Measurements from ENCODE around the gene GPR153.

Gene GPR153

DNA sequence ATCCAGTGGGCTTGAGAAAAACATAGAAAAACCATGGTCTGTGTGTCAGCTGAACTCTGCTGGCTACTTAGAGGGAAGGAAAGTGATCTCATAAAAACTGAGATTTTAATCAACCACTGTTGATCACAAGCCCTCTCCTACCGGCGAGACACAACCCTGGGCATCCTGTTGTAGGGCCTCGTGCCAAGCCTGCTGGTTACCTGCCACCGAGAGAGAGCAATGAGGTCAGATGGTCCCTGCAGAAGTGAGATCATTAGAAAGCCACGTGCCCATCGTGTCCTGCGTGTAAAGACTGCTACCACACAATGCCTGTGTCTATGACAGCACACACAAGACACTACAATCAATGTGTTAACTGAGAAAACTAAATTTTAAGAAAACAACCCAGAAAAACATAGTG lies 41.7 kb upstream of the GPR153 start:
- DNase-seq (ENCODE audit: low read depth), result peak; percentile 88
- TF ChIP-seq, protein P1, sequence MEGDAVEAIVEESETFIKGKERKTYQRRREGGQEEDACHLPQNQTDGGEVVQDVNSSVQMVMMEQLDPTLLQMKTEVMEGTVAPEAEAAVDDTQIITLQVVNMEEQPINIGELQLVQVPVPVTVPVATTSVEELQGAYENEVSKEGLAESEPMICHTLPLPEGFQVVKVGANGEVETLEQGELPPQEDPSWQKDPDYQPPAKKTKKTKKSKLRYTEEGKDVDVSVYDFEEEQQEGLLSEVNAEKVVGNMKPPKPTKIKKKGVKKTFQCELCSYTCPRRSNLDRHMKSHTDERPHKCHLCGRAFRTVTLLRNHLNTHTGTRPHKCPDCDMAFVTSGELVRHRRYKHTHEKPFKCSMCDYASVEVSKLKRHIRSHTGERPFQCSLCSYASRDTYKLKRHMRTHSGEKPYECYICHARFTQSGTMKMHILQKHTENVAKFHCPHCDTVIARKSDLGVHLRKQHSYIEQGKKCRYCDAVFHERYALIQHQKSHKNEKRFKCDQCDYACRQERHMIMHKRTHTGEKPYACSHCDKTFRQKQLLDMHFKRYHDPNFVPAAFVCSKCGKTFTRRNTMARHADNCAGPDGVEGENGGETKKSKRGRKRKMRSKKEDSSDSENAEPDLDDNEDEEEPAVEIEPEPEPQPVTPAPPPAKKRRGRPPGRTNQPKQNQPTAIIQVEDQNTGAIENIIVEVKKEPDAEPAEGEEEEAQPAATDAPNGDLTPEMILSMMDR (IDR thresholded peaks at IDR 0.05; ENCODE audit: control insufficient read depth, extremely low read depth, insufficient read depth), result no peak
- H3K4me3 ChIP-seq (ENCODE audit: low read depth, low read length), result no peak overlapping the region

DNA sequence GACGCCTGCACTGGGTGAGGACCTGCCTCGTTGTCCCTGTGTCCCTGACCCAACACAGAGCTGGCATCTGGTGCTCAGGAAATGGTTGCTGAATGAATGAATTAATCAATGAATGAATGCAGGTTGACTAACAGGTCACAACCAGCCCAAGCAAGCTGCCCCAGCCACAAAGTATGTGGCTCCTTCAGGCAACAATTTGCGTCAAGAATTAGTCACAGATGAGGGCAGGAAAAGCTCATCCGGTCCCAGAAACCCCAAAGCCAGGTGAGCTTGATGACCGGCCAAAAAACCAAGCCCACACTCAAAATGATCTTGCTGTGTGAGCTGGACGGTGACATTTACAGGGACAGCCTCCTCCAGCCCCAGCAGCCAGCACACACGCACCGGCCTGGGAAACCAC lies 40.6 kb upstream of the GPR153 start:
- TF ChIP-seq, protein P1 (IDR thresholded peaks at IDR 0.05; ENCODE audit: control insufficient read depth, extremely low read depth, insufficient read depth), result no peak
- DNase-seq (ENCODE audit: low read depth), result no peak
- H3K4me3 ChIP-seq (ENCODE audit: low read depth, low read length), result no peak overlapping the region

DNA sequence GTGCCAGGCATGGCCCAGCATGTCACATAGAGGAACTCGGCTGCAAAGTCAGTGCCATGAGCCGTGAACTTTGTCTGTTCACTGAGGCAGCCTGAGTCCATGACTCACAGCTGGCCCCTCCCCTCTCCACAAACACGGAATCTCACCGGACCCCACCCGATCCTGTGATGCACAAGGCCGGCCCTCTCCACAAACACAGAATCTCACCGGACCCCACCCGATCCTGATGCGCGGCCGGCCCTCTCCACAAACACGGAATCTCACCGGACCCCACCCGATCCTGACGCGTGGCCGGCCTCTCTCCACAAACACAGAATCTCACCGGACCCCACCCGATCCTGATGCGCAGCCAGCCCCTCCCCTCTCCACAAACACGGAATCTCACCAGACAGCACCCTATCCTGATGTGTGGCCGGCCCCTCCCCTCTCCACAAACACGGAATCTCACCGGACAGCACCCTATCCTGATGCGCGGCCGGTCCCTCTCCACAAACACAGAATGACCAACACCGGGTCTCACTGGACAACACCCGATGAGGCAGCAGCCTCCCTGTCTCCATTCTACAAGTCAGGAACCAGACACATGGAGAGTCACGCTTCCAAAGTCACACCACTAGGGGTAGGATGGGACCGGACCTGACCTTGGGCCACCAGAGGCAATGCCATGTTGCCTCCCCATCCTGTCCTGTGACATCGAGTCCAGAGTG lies 39.6 kb upstream of the GPR153 start:
- TF ChIP-seq, protein P1 (IDR thresholded peaks at IDR 0.05; ENCODE audit: control insufficient read depth, extremely low read depth, insufficient read depth), result no peak
- DNase-seq (ENCODE audit: low read depth), result no peak
- H3K4me3 ChIP-seq (ENCODE audit: low read depth, low read length), result no peak overlapping the region

DNA sequence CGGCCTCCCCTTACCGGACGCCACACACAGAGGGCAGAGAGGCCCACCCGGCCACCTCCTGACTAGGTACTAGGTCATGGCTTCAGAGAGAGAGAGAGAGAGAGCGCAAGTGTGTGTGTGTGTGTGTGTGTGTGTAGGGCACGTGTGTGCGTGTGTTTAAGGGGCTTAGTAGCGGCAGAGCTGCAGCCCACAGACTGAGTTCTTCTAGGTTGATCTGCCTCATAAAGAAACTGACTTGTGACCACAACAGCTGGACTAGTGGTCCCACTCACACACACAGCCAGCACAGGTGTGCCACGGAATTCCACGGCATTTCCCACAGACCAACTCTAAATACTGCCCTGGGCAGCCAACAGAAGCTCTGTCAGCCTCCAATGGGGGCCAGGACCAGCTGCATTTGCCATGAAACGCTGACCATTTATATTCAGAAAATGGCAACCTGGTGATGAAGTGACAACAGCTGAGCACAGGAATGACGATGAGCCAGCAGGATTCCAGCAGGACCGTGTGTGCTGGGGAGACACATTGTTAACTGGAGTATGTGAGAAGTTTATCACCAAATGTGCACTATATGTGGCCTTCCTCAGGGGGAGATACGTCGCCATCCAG lies 38.8 kb upstream of the GPR153 start:
- TF ChIP-seq, protein P1 (IDR thresholded peaks at IDR 0.05; ENCODE audit: control insufficient read depth, extremely low read depth, insufficient read depth), result no peak
- DNase-seq (ENCODE audit: low read depth), result no peak
- no peak overlapping the region for H3K4me3 ChIP-seq (ENCODE audit: low read depth, low read length)

DNA sequence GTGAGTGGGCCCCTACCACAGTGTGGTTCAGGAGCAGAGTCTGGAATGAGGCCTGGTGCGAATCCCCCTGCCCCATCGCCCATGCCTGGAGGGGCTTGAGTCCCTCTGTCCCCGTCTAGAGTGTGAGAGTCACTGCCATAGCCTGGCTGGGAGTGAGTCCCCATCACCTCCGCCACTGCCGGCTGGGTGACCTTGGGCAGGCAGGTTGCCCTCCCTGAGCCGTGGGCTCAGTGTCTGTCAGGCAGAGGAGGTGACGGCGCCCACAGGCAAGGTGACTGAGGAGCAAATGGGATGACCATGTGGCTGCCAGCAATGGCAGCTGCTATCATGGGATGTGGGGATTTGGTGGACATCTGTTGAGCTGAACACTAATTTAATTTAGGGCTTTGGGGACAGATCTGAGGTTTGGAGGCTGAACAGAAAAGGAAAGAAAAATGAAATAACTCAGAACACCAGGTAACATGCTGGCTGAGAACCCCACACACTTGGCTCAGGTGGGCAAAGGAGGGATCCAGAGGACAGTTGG lies 38.1 kb upstream of the GPR153 start:
- DNase-seq (ENCODE audit: low read depth), result no peak
- TF ChIP-seq, protein P1 (IDR thresholded peaks at IDR 0.05; ENCODE audit: control insufficient read depth, extremely low read depth, insufficient read depth), result no peak
- H3K4me3 ChIP-seq (ENCODE audit: low read depth, low read length), result no peak overlapping the region

DNA sequence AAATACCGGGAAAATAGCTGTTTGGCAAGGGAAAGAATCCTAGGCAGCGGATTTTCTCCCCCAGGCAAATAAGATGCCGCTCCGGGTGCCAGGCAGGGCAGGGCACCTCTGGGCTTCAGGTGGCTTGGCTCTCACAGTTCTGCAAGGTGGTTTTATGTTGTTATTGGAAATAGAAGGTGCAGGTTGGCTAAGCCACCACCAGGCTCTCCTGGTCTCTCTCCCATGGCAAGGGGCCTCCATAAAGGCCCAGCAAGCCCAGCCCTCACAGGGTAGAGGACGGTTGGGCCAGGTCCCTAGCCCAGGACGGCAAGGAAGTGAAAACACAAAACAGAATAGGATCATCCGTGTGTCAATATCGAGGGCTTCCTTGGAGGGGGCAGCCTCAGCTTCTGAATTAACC lies 37.6 kb upstream of the GPR153 start:
- DNase-seq (ENCODE audit: low read depth), result no peak
- TF ChIP-seq, protein P1 (IDR thresholded peaks at IDR 0.05; ENCODE audit: control insufficient read depth, extremely low read depth, insufficient read depth), result no peak
- no peak overlapping the region for H3K4me3 ChIP-seq (ENCODE audit: low read depth, low read length)

Measured in LNCaP clone FGC (cell line).